Activated CD4-positive, alpha-beta T cell treated with anti-CD3 and anti-CD28 coated beads for 24 hours (primary cell): ENCODE results near the gene ADAMTSL1.

Source experiments
- DNase-seq, 2 donors: peaks; one replicate each; pipeline ENCODE4 v3.0.0-alpha.2; 2020; ENCODE audit warnings: low read depth in 2 of 2

Gene ADAMTSL1

GRCh38 chr9:18610956-18611355 lies 137.0 kb downstream of the ADAMTSL1 start:
- no peak for DNase-seq

- no peak for DNase-seq
Observed at GRCh38 chr9:18611971-18612370, 138.0 kb downstream of the ADAMTSL1 start.

GRCh38 chr9:18614116-18614515 lies 140.2 kb downstream of the ADAMTSL1 start:
- DNase-seq, result no peak

GRCh38 chr9:18614651-18615050 lies 140.7 kb downstream of the ADAMTSL1 start:
- no peak for DNase-seq

- DNase-seq, result no peak
Observed at GRCh38 chr9:18616976-18617375, 143.0 kb downstream of the ADAMTSL1 start.

GRCh38 chr9:18617759-18618158 lies 143.8 kb downstream of the ADAMTSL1 start:
- no peak for DNase-seq

GRCh38 chr9:18618862-18619261 lies 144.9 kb downstream of the ADAMTSL1 start:
- DNase-seq, result no peak

- DNase-seq, result no peak
Observed at GRCh38 chr9:18622186-18622836, 148.4 kb downstream of the ADAMTSL1 start.

- DNase-seq, result no peak
Observed at GRCh38 chr9:18623221-18624079, 149.5 kb downstream of the ADAMTSL1 start.

GRCh38 chr9:18626046-18626698 lies 152.2 kb downstream of the ADAMTSL1 start:
- no peak for DNase-seq

GRCh38 chr9:18629136-18629535 lies 155.2 kb downstream of the ADAMTSL1 start:
- DNase-seq, result no peak

GRCh38 chr9:18632632-18633403 lies 158.9 kb downstream of the ADAMTSL1 start:
- no peak for DNase-seq

- no peak for DNase-seq
Observed at GRCh38 chr9:18636781-18637180, 162.8 kb downstream of the ADAMTSL1 start.

- DNase-seq, result no peak
Observed at GRCh38 chr9:18638371-18639249, 164.7 kb downstream of the ADAMTSL1 start.

GRCh38 chr9:18639911-18640310 lies 166.0 kb downstream of the ADAMTSL1 start:
- DNase-seq, result no peak

GRCh38 chr9:18658804-18659705 lies 185.1 kb downstream of the ADAMTSL1 start:
- DNase-seq, result no peak

- DNase-seq, result no peak
Observed at GRCh38 chr9:18660001-18660400, 186.0 kb downstream of the ADAMTSL1 start.

GRCh38 chr9:18662320-18662719 lies 188.4 kb downstream of the ADAMTSL1 start:
- no peak for DNase-seq

GRCh38 chr9:18665947-18666346 lies 192.0 kb downstream of the ADAMTSL1 start:
- no peak for DNase-seq

GRCh38 chr9:18666348-18666747 lies 192.4 kb downstream of the ADAMTSL1 start:
- DNase-seq, result no peak
